Fibroblast of the aortic adventitia (primary cell): Measurements from ENCODE around the gene PPHLN1. TPM values are rescaled to one million over a fixed set of nuclear protein-coding genes. Genes with fewer than 3 reads are reported as not detected.
"Not testable (repeated sequence)": the region's sequence is repeated elsewhere in the genome, so short reads cannot be mapped to it uniquely, and the experiment has no call there.

ENCODE experiments used
- DNase-seq: peaks from one replicate; pipeline ENCODE4 v3.0.0-alpha.2; 2010; ENCODE audit warnings: low read depth
- H3K4me3 ChIP-seq: 2 replicates; pipeline ENCODE4 v1.5.1; 2011; ENCODE audit warnings: low read depth, mild to moderate bottlenecking, control low read depth, low read length, moderate library complexity
- total RNA-seq: library from RNA; depleted of rRNA; stranded (reverse); fragments of >200 nt; gene quantifications from 2 replicates; pipeline ENCODE4 v1.2.3, GENCODE V29; 2012; ENCODE audit warnings: low replicate concordance
- TF ChIP-seq, protein P1 (sequence below): IDR thresholded peaks from 2 replicates; pipeline ENCODE4 v1.5.1; 2011; ENCODE audit warnings: mild to moderate bottlenecking, low read length, control low read depth, inconsistent platforms; ENCODE audit not compliant: insufficient read depth

PPHLN1 gene
- total RNA-seq, 1 donor: 74.7 TPM

DNA sequence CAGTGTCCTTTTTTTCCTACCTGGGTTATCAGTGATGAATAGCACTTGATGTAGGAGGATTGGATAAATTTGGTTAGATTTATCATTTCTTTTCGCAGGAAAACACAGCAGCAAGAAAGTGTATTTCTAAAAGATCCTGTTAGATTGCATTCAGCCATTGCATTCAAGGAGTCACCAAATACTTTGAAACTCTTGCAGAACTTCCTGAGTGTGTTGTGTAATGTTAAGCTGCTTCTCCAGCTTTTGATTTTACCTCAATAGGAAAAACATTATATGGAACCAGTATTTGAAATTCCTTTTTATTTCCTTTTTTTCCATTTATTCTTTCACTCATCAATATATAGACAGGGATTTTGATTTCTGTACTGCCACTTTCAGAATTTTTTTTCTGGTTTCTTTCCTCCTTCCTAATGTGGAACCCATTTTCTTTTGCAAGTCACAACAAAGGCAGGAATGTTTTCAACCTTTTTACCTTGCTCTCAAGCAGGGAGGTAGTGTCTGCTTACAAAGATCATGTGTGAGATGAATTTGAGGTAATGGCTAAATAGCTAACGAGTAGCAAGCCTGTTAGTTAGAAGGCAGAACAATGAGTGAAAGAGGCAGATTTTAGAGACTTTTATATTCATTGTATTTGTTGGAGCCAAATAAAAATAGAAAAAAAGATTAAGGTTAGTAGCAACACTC, 56.2 kb downstream of the PPHLN1 start:
- no peak overlapping the region for H3K4me3 ChIP-seq
- TF ChIP-seq, protein P1, sequence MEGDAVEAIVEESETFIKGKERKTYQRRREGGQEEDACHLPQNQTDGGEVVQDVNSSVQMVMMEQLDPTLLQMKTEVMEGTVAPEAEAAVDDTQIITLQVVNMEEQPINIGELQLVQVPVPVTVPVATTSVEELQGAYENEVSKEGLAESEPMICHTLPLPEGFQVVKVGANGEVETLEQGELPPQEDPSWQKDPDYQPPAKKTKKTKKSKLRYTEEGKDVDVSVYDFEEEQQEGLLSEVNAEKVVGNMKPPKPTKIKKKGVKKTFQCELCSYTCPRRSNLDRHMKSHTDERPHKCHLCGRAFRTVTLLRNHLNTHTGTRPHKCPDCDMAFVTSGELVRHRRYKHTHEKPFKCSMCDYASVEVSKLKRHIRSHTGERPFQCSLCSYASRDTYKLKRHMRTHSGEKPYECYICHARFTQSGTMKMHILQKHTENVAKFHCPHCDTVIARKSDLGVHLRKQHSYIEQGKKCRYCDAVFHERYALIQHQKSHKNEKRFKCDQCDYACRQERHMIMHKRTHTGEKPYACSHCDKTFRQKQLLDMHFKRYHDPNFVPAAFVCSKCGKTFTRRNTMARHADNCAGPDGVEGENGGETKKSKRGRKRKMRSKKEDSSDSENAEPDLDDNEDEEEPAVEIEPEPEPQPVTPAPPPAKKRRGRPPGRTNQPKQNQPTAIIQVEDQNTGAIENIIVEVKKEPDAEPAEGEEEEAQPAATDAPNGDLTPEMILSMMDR: no peak
- peak; percentile 54 for DNase-seq

DNA sequence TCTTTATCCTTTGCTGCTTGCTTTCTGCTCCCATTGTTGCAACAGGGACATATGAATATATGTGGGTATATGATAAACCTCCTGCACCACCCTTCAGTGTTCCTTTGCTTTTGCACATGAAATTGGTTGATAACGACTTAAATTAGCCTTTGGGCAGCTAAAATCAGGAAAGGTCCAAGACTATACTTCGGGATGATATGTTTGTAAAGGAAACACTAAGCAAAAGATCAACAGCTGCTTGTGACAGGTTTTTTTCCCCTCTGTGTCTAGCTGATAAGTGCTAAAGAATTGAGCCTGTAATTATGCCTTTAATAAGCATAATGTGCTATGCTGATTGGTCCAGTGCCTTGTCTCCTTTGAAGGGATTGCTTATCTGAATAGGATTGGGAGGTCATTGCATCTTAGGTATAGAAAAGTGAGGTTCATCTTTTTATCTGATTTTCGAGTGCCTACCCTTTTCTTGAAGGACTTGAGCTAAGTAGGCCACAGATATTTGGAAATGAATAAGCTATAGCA, 59.4 kb downstream of the PPHLN1 start:
- H3K4me3 ChIP-seq: no peak overlapping the region
- TF ChIP-seq, protein P1: no peak
- DNase-seq: no peak

DNA sequence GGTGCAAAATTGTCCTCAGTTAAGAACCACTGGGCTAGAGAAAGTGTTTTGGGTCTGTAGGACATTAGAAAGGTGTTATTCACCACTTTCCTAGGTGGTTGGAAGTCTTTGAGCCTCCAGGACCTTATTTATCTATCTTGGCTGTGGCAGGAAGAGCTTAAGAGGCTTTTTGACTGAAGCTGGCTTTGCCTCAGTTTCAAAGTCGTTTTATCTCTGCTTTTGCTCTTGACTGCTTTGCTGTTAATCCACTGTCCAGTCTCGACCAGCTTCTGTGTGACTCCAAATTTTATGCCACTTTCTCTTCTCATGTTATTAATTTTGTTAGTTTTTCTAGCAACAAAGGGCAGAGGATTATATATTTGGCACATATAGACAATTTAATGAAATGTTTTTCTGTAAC, 60.3 kb downstream of the PPHLN1 start:
- H3K4me3 ChIP-seq: no peak overlapping the region
- TF ChIP-seq, protein P1: no peak
- no peak for DNase-seq

DNA sequence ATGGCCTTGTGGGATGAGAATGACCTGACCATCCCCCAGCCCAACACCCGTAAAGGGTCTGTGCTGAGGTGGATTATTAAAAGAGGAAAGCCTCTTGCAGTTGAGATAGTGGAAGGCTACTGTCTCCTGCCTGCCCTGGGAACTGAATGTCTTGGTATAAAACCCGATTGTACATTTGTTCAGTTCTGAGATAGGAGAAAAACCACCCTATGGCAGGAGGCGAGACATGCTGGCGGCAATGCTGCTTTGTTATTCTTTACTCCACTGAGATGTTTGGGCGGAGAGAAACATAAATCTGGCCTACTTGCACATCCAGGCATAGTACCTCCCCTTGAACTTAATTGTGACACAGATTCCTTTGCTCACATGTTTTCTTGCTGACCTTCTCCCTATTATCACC, 62.1 kb downstream of the PPHLN1 start:
- DNase-seq, H3K4me3 ChIP-seq: not testable (repeated sequence)

DNA sequence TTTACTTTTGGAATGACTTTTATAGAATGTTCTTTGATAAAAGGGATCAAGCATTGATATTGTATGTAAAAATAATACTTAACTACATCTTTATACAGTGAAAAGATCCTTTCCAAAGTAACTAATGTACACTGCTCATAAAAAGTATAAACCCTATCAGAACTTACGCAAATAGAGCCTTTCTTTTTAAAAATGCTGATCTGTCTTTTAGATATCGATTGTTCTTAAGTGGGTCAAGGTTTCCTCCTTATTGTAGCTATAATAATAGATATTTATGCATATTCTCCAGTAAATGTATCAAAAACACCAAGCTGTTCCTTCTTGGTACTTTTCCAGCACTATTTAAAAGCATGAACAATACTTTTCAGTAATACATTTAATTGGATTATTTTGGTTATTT, 68.5 kb downstream of the PPHLN1 start:
- TF ChIP-seq, protein P1: no peak
- no peak overlapping the region for H3K4me3 ChIP-seq
- DNase-seq: no peak

DNA sequence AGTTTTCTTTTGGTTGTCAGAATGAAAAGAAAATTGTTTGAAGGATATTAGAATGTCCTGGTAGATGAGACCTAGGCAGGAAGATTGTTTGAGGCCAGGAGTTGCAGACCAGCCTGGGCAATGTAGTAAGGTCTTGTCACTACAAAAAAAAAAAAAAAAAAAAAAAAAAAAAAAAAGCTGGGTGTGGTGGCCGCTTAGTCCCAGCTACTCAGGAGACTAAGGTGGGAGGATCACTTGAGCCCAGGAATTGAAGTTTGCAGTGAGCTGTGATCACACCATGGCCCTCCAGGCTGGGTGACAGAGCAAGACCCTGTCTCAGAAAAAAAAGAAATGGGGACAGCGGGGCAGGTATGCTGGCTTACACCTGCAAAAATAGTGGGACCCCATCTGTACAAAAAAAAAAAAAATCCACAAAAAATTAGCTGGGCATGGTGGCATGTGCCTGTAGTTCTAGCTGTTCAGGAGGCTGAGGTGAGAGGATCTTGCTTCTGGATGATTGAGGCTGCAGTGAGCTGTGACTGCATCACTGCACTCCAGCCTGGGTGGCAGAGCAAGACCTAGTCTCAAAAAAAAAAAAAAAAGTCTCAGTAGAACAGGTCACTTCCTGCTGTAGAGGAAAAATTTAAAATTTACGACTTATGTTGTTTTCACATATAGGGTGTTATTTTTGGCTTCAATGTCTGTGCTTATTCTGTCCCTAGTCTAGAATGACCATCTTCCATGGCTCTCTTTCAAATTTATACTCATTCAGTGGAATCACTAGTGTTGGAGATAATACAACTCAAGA, 70.7 kb downstream of the PPHLN1 start:
- TF ChIP-seq, protein P1: no peak
- H3K4me3 ChIP-seq: no peak overlapping the region
- DNase-seq: no peak

DNA sequence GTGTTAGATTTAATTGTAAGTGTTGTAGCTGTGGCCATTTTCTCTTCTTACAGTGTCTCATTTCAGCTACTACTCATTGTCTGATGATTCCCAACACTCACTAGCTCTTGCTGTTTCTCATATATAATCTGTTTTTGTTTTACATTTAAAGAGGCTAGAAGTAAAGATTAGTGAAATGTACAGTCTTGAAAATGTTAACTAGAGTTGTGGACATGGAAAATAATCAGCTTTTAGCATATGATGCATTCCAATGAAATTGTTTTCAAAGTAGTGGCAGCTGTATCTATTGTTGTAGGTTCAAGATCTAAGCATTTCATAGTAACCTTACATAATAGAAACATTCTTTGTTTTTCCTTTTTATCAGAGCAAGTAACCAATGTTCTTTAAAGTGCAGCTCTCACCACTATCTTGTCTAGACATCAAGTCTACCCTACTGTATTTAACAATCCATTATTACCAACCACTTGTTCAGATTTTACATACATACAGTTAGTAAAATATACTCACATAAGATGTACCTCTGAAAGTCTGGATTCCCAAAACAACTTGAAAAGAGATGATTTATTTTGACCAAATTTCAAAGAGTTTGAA, 76.9 kb downstream of the PPHLN1 start:
- no peak overlapping the region for H3K4me3 ChIP-seq
- peak; percentile 16 for DNase-seq
- TF ChIP-seq, protein P1: no peak
